Measurements from ENCODE around the gene IMPDH1.

DNA sequence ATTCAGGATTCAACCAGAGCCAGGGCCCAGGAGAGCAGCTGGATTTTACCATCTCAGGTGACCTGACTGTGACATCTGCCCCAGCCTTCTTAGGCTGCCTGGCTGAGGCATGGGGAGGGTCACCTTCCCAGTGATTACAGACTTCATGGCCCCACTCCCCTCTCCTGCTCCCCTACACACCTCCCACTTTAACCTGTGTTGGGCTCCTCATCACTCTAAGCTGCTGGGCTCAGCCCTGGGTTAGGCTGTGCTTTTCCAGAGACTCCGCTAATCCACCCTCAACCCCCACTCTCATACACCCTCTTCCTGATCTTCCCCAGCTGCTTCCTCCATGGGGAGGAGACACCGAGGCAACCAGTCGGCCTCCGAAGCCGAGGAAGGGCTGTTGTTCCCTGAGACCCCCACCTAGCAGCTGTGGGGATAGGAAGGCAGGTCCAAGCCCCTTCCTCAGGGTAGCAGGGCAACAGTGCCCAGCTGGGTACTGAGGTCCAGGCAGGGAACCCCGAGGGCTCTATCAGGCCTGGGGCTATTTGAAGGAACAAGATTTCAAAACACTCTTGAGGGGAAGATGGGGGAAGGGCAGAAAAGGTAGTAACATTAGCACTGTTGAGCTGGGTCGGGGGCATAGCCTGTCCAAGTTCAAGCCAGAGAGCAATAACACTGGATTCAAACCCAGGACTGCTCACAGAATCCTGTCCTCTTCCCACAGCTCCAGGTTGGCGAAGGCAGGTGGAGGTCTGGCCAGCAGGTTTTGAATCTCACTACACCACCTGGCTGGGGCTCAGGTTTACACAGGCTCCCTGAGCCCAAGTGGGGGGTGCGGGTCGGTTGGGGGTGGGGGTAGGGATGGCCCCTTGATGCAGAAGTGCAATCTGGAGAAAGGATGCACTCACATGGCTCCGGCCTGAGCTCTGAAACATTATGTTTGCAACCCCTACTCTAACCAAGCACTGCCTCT, 1.8 kb downstream of the IMPDH1 start:
- TF ChIP-seq POLR2A (IDR thresholded peaks at IDR 0.05): no peak
- TF ChIP-seq, protein P1, sequence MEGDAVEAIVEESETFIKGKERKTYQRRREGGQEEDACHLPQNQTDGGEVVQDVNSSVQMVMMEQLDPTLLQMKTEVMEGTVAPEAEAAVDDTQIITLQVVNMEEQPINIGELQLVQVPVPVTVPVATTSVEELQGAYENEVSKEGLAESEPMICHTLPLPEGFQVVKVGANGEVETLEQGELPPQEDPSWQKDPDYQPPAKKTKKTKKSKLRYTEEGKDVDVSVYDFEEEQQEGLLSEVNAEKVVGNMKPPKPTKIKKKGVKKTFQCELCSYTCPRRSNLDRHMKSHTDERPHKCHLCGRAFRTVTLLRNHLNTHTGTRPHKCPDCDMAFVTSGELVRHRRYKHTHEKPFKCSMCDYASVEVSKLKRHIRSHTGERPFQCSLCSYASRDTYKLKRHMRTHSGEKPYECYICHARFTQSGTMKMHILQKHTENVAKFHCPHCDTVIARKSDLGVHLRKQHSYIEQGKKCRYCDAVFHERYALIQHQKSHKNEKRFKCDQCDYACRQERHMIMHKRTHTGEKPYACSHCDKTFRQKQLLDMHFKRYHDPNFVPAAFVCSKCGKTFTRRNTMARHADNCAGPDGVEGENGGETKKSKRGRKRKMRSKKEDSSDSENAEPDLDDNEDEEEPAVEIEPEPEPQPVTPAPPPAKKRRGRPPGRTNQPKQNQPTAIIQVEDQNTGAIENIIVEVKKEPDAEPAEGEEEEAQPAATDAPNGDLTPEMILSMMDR (IDR thresholded peaks at IDR 0.05): no peak
